Mesodermal cell (in vitro differentiated cells): Measurements from ENCODE around the gene SPN.
"Not testable (repeated sequence)": the region's sequence is repeated elsewhere in the genome, so short reads cannot be mapped to it uniquely, and the experiment has no call there.

Experiments
- H3K27ac ChIP-seq: 2 replicates; pipeline ENCODE4 v1.7.0; 2013; ENCODE audit warnings: mild to moderate bottlenecking, low read depth, low read length, moderate library complexity; ENCODE audit not compliant: severe bottlenecking
- H3K36me3 ChIP-seq: 2 replicates; pipeline ENCODE4 v1.7.1; 2013; ENCODE audit warnings: mild to moderate bottlenecking, low read length, moderate library complexity; ENCODE audit not compliant: control insufficient read depth, insufficient read depth
- H3K4me1 ChIP-seq: one replicate; pipeline ENCODE4 v1.7.1; 2013; ENCODE audit warnings: mild to moderate bottlenecking, low read length; ENCODE audit not compliant: insufficient read depth, control insufficient read depth, poor library complexity, severe bottlenecking
- H3K4me3 ChIP-seq: 2 replicates; pipeline ENCODE4 v1.7.0; 2013; ENCODE audit warnings: low read length, control low read depth, mild to moderate bottlenecking; ENCODE audit not compliant: insufficient read depth, poor library complexity, severe bottlenecking; ENCODE audit errors: extremely low read depth
- H3K9me3 ChIP-seq: 2 replicates; pipeline ENCODE4 v1.7.1; 2013; ENCODE audit warnings: mild to moderate bottlenecking, low read length, moderate library complexity; ENCODE audit not compliant: control insufficient read depth
- WGBS, 2 experiments: methylation state at CpG; one replicate each; pipeline ENCODE4 v1.1.5; 2013; ENCODE audit warnings: missing lambda C conversion rate in 2 of 2; ENCODE audit not compliant: insufficient coverage in 2 of 2; 5-methylcytosine and 5-hydroxymethylcytosine counted together

The SPN gene

DNA sequence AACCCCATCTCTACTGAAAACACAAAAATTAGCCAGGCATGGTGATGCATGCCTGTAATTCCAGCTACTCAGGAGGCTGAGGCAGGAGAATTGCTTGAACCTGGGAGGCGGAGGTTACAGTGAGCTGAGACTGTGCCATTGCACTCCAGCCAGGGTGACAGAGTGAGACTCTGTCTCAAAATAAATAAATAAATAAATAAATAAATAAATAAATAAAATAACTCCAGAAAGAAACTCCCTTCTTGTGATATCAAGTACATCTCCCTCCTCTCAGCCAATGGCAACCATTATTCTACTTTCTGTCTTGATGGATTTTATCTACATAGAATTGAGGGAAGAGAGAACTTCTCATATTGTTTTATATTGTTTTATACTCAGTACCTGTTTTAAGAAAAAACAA, 44.1 kb downstream of the SPN start:
- H3K36me3 ChIP-seq, H3K9me3 ChIP-seq, H3K4me3 ChIP-seq, H3K27ac ChIP-seq: not testable (repeated sequence)
- WGBS, 2 experiments: no CpG with 5 or more reads among the region's 1 CpG
- peaks cover 19% of the 10 kb centered on the region for H3K4me1 ChIP-seq

DNA sequence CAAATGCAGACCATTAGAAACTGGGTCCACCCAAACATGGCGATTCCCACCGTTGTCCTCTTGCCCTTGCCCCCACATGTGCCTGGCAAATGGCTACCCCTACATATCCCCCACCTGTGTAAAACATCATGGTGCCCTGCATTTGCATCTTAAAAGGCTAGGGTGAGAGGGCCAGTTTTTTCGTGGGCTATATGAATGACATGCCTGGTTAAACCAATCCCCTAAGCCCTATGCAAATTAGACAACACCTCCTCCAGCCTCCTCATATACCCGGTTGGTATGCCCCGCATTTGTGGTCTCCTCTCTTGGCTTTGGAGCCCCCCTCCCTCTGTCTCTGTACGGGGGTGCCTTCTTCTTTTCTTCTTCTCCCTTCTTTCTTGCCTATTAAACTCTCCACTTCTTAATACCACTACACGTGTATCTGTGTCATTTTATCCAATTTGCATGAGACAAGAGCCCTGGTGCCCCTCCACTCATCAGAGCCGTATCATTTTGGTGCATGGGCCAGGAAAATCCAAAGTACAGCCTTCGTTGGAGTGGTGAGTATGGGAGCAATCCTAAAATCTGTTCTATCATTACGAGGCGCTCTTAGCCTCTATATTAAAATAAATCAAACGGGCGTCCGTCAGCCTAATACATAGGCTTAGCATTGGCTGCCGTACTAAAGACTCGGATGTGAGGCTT, 46.0 kb downstream of the SPN start:
- H3K9me3 ChIP-seq: no peaks in the 10 kb centered on the region
- 23 to 36% methylated on average over 8 of the region's 16 CpGs for WGBS, 2 experiments
- no peaks in the 10 kb centered on the region for H3K36me3 ChIP-seq
- peak overlapping the region; percentile 16 for H3K4me3 ChIP-seq
- H3K27ac ChIP-seq: peak overlapping the region; percentile 36
- peaks cover 19% of the 10 kb centered on the region for H3K4me1 ChIP-seq

DNA sequence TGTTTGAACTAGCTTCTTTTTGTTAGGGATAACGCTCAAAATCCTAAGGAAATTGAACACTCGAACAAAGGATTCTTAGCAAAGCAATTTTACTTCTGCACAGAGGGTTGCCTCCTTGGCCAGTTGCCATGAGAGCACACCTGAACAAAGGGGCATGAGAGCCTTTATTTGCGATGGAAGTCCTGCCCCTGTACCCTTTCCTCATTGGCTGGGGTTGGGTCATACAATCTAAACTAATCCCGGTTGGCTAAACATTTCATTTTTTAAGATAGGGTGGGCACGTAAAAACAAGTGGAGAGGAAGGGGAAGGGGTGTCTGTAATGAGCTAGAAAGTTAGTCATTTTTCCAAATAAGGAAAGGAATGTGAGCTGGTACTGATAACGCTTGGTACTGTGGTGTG, 46.6 kb downstream of the SPN start:
- WGBS, 2 experiments: 0 to 13% methylated on average over 4 to 5 of the region's 6 CpGs
- Histone ChIP-seq H3K27ac (peak overlapping the region; percentile 88), H3K4me1 (peaks cover 19% of the 10 kb centered on the region), H3K4me3 (peak overlapping the region; percentile 16)
- H3K9me3 ChIP-seq, H3K36me3 ChIP-seq: not testable (repeated sequence)

DNA sequence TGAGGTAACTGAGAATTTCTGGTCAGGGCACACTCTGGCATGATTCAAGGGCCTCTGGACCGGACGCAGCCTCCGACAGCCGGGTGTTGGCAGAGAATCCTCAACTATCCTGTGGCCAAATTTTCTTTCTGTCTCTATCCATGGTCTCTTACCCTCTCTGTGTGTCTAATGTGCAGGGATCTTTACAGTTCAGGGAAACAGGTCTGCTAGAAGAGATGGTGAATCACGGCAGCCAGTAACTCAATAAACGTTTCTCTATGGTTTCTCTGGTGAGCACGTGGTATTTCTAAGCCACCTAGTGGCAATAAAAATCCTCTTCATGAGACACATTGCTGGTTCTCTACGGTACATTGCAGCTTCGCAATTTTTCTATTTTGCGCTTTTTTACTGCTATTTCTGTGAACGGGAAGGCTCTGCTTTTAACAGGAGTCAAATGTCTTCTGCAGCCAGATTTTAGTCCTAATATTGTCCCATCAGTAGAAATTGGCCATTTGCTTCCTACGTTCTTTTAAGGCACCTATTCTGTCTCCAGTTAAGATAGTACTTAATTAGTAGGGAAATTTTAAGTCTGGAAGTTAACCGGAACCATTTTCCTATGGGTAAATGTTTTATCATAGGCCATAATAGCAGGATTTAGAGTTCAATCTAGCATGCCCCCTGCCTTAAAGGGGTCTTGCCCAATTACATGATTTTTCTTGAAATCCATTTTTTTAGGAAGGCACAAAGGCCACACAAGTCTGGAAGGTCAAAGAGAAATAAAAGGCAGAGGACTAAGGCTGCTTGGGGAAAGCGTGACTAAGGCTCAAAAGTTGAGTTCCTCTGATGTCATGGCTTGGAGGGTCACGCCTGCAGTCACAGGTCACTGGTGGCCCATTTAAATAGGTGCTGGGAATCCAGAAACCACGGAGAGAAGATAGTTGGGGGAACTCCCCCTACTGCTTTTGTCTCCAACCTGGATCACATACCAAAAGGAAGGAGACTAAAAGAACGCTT, 47.5 kb downstream of the SPN start:
- Histone ChIP-seq H3K4me1 (peaks cover 19% of the 10 kb centered on the region), H3K36me3 (no peaks in the 10 kb centered on the region), H3K27ac (peak overlapping the region; percentile 88), H3K4me3 (peak overlapping the region; percentile 16), H3K9me3 (no peaks in the 10 kb centered on the region)
- 18 to 27% methylated on average over 9 to 16 of the region's 17 CpGs for WGBS, 2 experiments

DNA sequence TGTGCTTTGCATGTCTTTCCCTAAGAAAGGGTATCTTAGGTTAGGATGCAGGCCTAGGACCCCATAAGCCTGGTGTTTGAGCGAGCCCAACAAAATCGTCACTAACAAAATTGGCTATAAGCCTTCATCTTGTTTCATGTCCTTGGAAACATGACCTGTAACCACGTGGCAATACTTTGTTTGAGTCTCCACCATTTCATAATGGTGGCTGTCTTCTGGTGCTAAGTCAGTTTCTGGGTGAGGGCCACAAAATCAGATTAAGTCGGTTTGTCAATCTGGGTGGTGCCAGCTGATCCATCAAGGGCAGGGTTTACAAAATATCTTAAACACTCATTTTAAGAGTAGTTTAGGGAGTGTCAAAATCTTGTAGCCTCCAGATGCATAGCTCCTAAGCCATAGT, 49.8 kb downstream of the SPN start:
- WGBS, 2 experiments: 74 to 100% methylated on average over 2 to 3 of the region's 4 CpGs
- Histone ChIP-seq H3K36me3 (no peaks in the 10 kb centered on the region), H3K4me3 (no peak overlapping the region), H3K4me1 (peaks cover 19% of the 10 kb centered on the region), H3K9me3 (no peaks in the 10 kb centered on the region), H3K27ac (peak overlapping the region; percentile 18)

DNA sequence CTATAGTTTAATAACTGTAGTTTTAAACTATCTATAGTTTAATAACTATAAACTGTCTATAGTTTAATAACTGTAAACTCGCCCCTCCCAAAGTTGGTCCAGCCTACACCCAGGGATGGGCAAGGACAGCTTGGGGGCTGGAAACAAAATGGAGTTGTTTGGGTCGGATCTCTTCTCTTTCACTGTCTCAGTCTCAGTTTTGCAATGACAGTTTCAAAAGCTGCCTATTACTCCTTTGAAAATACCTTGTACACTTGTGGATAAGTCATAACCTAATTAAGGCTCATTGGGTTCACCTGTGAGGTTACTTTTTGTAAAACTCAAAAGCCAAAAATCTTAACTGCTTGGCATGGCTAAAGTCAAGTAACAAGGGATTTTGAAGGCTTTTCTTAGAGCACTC, 51.3 kb downstream of the SPN start:
- no peak overlapping the region for H3K27ac ChIP-seq
- no peaks in the 10 kb centered on the region for H3K9me3 ChIP-seq
- H3K36me3 ChIP-seq: no peaks in the 10 kb centered on the region
- H3K4me3 ChIP-seq: no peak overlapping the region
- peaks cover 14% of the 10 kb centered on the region for H3K4me1 ChIP-seq
- WGBS, 2 experiments: 100% methylated on average over 1 of the region's 2 CpGs

DNA sequence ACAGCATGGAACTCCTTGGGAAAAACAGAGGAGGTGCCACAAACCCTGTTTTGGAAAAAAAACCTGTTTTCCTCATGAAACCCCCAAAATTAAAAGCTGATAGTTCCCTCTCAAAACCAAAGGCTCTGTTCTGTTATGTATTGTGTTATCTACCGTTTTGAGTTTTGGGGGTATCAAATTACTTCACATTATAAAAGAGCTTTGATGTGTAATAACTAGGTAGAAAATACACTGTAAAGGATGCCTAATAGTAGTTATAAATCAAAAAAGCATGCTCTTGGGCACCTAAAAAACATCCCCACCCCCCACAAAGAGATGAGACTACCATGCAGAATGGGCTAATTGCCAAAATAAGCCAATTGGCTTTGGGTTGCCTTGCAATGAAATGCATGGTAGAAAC, 51.9 kb downstream of the SPN start:
- no CpG with 5 or more reads among the region's 1 CpG for WGBS, 2 experiments

DNA sequence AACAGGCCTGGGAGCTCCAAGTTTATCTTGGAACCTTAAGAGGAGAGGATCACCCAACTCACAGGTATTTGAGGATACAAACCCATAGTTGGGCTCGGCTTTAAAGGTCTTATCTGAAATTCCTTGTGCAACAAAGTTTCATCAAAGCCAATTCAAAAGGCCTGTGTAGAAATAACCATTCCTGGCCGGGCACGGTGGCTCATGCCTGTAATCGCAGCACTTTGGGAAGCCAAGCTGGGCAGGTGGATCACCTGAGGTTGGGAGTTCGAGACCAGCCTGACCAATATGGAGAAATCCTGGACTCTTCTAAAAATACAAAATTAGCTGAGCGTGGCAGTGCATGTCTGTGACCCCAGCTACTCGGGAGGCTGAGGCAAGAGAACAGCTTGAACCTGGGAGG, 54.1 kb downstream of the SPN start:
- Histone ChIP-seq H3K4me1 (no peaks in the 10 kb centered on the region), H3K4me3 (no peak overlapping the region), H3K9me3 (no peaks in the 10 kb centered on the region), H3K36me3 (no peaks in the 10 kb centered on the region), H3K27ac (no peak overlapping the region)
- WGBS, 2 experiments: 98 to 99% methylated on average over 7 of the region's 7 CpGs

More for the DNA sequence above, 51.9 kb downstream of the SPN start:
- no peak overlapping the region for H3K27ac ChIP-seq
- no peak overlapping the region for H3K4me3 ChIP-seq
- no peaks in the 10 kb centered on the region for H3K36me3 ChIP-seq
- no peaks in the 10 kb centered on the region for H3K9me3 ChIP-seq
- peaks cover 11% of the 10 kb centered on the region for H3K4me1 ChIP-seq

DNA sequence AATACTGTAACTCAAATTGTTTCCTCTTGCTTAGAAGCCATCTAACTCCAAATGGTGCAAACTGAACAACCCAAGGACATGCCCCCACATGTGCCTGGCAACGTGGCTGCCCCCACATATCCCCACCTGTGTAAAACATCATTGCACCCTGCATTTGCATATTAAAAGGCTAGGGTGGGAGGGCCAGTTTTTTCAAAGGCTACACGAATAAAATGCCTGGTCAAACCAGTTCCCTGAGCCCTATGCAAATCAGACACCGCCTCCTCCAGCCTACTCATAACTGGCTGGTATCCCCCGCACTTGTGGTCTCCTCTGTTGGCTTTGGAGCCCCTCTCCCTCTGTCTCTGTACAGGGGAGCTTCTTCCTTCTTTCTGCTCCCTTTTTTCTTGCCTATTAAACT, 56.0 kb downstream of the SPN start:
- WGBS, 2 experiments: 61 to 67% methylated on average over 3 of the region's 4 CpGs
- Histone ChIP-seq H3K27ac (no peak overlapping the region), H3K4me3 (no peak overlapping the region), H3K4me1 (no peaks in the 10 kb centered on the region), H3K36me3 (no peaks in the 10 kb centered on the region), H3K9me3 (no peaks in the 10 kb centered on the region)
